Transverse colon (tissue), 4 donors: ENCODE data around the gene CPNE8.

Experiments
- CTCF ChIP-seq, 5 experiments: fragments of 200-600 bp in 3 of 5; fragments of 450-650 bp in 2 of 5; sonication (generic) in 3 of 5; IDR thresholded peaks; 1 replicate in 2 of 5; 2 replicates in 3 of 5; pipeline ENCODE4 v1.5.1; 2016 to 2017; ENCODE audit warnings: antibody characterized with exemption in 5 of 5, inconsistent platforms in 3 of 5, mild to moderate bottlenecking in 2 of 5, moderate library complexity in 1 of 5
- EP300 ChIP-seq: sonication (generic); formaldehyde crosslinking; IDR thresholded peaks from one replicate; pipeline ENCODE4 v1.6.1; 2017; ENCODE audit warnings: antibody characterized with exemption, low read depth
- POLR2A ChIP-seq: fragments of 450-650 bp; IDR thresholded peaks from one replicate; pipeline ENCODE4 v1.6.1; 2016; ENCODE audit warnings: antibody characterized with exemption, mild to moderate bottlenecking, moderate library complexity
- POLR2AphosphoS5 ChIP-seq, 3 donors: sonication (generic); formaldehyde crosslinking; IDR thresholded peaks; one replicate each; pipeline ENCODE4 v1.6.1; 2016; ENCODE audit warnings: antibody characterized with exemption in 3 of 3

GRCh38 chr12:38629064-38629463, 276.3 kb downstream of the CPNE8 start:
- TF ChIP-seq CTCF (IDR thresholded peaks at IDR 0.05) (no peak), POLR2AphosphoS5 (IDR thresholded peaks at IDR 0.05) (no peak), POLR2A (no peak), EP300 (no peak)
